ENCODE data around the gene SYNPR.

GRCh38 chr3:63508305-63508704, 230.2 kb downstream of the SYNPR start:
- TF ChIP-seq CTCF (IDR thresholded peaks at IDR 0.05; ENCODE audit: insufficient read depth, low read length): no peak
- no peak for TF ChIP-seq POLR2AphosphoS5 (IDR thresholded peaks at IDR 0.05; ENCODE audit: low read depth)
- no peak for TF ChIP-seq REST (IDR thresholded peaks at IDR 0.05; ENCODE audit: insufficient replicate concordance, low read depth)
- TF ChIP-seq GABPA (IDR thresholded peaks at IDR 0.05; ENCODE audit: low read depth): no peak
- TF ChIP-seq SPI1 (IDR thresholded peaks at IDR 0.05; ENCODE audit: borderline replicate concordance, low read depth): no peak

All from HL-60 (cell line).